Kasumi-1 (cell line): ENCODE measurements around the gene CUL1.

ENCODE experiments used
- DNase-seq, 2 experiments: peaks; one replicate each; lab custom pipeline; 2025; lab: John Stamatoyannopoulos, UW

The CUL1 gene

GRCh38 chr7:148804343-148805235 is 105.9 kb downstream of the CUL1 start:
- DNase-seq: no peak

DNA sequence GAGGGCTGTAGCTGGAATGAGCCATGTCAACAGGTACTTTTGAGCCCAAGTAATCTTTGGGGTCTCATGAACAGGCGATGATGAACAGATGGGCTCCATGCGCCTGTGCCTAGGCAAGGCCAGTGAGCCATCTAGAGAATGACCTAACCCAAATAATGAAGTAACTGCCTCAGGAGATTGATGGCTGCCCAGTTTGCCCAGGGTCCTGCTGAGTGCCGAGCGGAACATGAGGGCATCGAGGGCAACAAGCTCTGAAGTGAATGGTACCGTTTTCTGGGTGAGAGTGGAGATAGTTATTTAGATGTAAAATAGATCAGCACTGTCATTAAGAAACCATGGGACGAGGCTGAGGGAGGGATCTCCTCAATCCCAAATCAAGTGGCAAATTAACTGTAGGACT is 107.5 kb downstream of the CUL1 start:
- DNase-seq: no peak

GRCh38 chr7:148807436-148807835 is 108.7 kb downstream of the CUL1 start:
- no peak for DNase-seq

DNA sequence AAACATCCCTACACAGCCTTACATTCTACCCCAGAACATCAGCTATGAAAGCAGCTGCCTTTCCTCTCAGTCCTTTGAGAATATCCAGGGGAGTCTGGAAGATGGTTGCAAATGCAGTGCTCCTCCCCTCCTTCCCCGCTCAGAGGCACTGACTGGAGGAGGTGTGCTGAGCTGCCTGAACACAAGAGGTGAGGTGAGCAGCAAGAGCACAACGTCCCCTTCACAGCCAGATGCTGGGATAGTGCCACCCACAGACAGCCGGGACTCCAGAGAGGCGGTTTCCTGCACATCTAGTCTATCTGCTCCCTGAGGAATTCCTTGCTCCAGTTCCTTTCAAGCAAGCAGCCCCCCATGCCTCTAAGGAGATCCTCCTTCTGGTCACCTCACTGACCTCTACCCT is 111.2 kb downstream of the CUL1 start:
- DNase-seq: no peak

DNA sequence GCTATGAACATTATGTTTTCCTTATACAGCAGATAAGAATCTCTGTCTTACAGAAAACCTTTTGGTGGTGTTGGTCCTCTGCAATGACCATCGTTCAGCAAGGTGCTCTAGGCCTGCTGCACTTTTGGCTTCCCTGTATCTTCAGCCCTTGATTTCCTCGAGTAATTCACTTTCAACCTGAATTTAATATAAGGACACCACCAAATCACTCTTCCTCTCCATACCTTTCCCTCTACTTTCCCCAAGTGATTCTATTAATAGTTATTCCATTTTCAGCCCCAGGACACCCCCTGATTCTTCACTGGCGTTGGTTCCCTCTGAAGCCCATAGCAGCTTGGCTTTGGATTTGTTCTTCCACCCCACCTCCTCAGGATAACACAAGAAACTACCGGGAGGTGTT is 113.2 kb downstream of the CUL1 start:
- no peak for DNase-seq

- DNase-seq: no peak
Measured at GRCh38 chr7:148813890-148814289, 115.2 kb downstream of the CUL1 start.

DNA sequence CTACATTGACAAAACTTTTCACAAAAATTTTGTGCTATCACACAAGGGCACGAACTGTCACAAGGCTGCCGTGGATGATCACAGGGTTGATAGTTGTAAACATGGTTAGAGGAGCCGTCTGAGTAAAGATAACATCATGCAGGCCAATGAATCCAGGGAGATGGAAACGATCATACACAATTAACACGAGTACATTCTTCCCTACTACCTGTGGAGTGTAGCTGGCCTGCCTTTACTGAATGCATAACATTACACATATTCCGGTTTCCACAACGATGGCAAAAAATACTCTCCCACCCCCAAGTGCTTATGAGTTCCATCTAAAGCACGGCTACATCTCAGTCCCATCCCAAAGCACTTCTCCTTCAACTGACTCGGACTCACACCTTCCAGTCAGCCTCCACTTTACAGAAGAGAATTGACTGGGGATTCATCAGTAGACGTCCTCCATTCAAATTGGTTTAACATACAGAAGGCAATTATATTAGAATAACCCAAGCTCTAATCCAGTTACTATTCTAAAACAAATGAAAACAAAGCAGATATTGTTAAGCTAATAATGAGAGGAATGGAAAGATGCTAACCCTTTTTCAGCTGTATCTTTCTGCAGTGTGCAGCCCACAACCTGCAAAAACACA is 116.3 kb downstream of the CUL1 start:
- no peak for DNase-seq

DNA sequence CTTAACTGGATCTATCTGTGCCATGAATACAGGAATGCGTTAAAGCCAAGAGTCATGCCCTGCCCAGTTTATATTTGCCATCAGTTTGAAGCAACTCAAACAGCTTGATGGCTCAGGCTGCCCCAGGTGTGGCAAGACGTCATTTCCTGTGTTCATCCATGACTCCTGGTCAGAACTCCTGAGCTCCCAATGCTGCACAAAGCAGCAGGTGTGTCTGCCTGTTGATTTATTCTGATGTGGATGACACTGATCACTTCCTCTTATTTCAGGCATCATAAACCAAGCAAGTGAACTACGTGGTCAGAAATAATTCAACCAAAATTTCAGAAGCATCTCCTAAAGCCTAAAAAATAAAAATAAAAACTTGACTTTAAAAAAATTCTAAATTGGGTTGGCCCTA is 116.9 kb downstream of the CUL1 start:
- no peak for DNase-seq

GRCh38 chr7:148819697-148820360 is 121.1 kb downstream of the CUL1 start:
- no peak for DNase-seq

- no peak for DNase-seq
Measured at GRCh38 chr7:148821422-148821821, 122.7 kb downstream of the CUL1 start.

DNA sequence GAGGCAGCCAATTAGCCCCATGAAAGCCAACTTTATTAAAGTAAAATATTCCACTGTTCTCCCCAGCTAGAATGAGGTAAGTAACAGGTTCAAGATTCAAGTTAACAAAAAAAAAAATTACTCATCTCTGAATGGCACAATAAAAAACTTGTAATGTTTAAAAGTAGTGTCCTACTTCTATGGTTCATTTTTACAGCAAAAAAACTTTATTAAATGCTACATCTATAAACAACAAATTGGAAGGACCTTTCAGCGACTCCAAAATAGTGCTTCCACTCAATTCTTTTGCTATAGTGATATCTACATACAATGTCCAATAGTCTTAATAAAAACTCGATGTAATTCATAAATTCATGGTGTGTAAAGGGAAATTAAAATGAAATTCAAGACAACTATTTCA is 126.2 kb downstream of the CUL1 start:
- no peak for DNase-seq

- no peak for DNase-seq
Measured at GRCh38 chr7:148825338-148825737, 126.6 kb downstream of the CUL1 start.

- no peak for DNase-seq
Measured at GRCh38 chr7:148828965-148829364, 130.3 kb downstream of the CUL1 start.

- no peak for DNase-seq
Measured at GRCh38 chr7:148830897-148831692, 132.4 kb downstream of the CUL1 start.

- DNase-seq: no peak
Measured at GRCh38 chr7:148831782-148832181, 133.1 kb downstream of the CUL1 start.

DNA sequence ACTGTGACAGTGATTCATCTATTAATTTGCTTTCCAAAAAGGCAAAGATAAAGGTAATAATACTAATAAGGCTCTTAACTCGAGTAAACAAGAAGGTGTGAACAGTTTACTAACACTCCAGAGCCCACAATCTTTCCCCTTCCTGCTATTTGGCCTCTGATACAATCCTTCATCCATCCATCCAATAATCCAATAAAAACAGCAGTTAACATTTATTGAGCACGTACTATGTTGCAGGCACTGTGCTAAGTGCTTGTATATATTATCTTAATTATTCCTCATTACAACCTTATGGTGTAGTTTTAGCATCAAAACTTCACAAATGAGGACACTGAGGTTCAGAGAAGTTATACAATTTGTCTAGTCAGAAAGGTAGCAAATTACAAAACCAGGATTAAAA is 135.9 kb downstream of the CUL1 start:
- no peak for DNase-seq

GRCh38 chr7:148835854-148836253 is 137.2 kb downstream of the CUL1 start:
- DNase-seq: no peak

DNA sequence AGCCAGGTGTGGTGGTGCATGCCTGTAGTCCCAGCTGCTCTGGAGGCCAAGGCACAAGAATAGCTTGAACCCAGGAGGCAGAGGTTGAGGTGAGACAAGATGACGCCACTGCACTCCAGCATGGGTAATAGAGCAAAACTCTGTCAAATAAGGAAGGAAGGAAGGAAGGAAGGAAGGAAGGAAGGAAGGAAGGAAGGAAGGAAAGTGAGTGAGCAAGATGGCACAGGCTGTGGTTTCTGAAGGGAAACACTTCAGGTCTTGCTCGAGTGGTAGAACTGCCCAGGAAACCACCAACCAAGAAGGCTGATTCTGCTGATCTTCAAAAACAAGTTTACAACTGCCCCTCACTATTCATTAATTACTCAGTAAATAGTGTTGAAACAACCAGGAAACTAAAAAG is 140.2 kb downstream of the CUL1 start:
- DNase-seq: peak; percentile 66 to 71

DNA sequence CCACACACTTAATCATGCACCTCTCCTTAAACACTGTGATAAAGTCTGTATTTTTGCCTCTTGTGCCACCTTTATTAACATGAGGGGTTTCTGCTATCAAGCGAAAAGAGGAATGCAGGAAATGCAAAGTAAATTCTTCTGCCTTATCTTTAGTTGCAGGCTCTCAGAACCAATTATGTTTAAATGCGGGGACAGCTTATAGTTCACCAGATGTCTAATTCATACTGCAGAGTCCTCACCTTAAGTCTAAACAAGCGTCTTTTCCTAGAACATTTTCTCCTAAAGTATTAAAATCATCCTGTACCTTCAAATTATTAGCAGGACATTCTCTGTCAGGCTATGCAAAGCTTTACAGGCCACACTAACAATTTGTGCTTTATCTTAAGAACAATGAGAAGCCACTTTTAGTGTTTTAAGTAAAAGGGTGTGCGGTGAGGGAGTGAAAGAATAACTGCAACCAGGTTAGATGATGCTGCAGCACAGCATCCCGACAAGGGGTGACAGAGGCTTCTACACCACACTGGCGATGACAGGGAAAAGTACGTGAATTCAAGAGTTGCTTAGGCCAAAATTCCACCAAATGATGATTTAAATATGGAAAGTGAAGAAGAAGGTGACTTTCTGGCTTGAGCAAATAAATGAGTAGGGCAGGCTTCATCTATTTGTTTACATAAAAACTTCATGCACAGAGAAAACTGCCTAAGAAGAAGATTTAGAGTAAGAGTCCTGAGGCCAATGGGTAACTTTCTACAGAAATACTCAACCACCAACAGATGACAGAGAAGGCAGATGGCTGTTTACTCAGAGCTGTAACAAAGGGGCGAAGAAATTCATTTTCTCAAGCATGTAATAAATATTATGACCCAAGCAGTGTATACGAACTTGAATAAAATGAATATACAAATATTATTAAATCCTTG is 149.4 kb downstream of the CUL1 start:
- DNase-seq: no peak

- DNase-seq: no peak
Measured at GRCh38 chr7:148849393-148850098, 150.8 kb downstream of the CUL1 start.
